NB4 (cell line): ENCODE data around the gene RANBP2.

Experiments
- CTCF ChIP-seq: IDR thresholded peaks from one replicate; pipeline ENCODE4 v1.5.1; 2012; ENCODE audit warnings: low read depth, low read length
- MAX ChIP-seq: IDR thresholded peaks from 2 replicates; pipeline ENCODE4 v1.6.1; 2011; ENCODE audit warnings: low read depth, low read length
- MYC ChIP-seq: IDR thresholded peaks from 2 replicates; pipeline ENCODE4 v1.6.1; 2011; ENCODE audit warnings: low read depth, low read length
- POLR2A ChIP-seq: IDR thresholded peaks from 2 replicates; pipeline ENCODE4 v1.6.1; 2011; ENCODE audit warnings: mild to moderate bottlenecking; ENCODE audit not compliant: insufficient read length; ENCODE audit errors: extremely low read depth

GRCh38 chr2:108776475-108776874 is 57.2 kb downstream of the RANBP2 start:
- TF ChIP-seq CTCF (no peak), POLR2A (no peak), MAX (no peak), MYC (no peak)
